Measurements from ENCODE around the gene AUTS2. TPM values are rescaled to one million over a fixed set of nuclear protein-coding genes. Genes with fewer than 3 reads are reported as not detected.
A peak's percentile ranks its signal among the peaks of the same experiment; 100 is the strongest.

AUTS2 gene
- total RNA-seq, 6 donors from 2014 or later: 38.9 to 151 (median 55.8) TPM

DNA sequence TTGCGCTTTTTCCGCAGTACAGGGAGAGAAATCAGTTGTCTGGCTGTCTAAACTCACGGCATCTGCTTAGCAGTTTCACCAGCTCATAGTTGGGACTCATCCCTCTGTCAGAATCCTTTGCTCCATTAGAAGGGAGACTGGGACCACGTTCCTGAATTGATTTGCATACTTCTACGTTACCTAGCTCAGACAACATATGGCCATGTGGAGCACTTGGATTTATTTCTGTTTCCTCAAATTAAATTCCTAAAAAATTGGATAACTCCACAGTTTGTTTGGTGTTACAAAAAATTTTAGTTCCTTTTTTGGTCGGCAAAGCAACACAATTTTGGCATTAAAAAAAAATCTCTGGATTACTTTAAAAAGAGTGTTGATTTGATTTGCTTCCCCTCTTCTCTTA is 614.0 kb downstream of the AUTS2 start:
- H3K27ac ChIP-seq: no peak overlapping the region
- no peaks in the 10 kb centered on the region for H3K4me1 ChIP-seq
- 86 to 88% methylated on average over 6 of the region's 6 CpGs for WGBS, 2 donors
- TF ChIP-seq, protein P1, sequence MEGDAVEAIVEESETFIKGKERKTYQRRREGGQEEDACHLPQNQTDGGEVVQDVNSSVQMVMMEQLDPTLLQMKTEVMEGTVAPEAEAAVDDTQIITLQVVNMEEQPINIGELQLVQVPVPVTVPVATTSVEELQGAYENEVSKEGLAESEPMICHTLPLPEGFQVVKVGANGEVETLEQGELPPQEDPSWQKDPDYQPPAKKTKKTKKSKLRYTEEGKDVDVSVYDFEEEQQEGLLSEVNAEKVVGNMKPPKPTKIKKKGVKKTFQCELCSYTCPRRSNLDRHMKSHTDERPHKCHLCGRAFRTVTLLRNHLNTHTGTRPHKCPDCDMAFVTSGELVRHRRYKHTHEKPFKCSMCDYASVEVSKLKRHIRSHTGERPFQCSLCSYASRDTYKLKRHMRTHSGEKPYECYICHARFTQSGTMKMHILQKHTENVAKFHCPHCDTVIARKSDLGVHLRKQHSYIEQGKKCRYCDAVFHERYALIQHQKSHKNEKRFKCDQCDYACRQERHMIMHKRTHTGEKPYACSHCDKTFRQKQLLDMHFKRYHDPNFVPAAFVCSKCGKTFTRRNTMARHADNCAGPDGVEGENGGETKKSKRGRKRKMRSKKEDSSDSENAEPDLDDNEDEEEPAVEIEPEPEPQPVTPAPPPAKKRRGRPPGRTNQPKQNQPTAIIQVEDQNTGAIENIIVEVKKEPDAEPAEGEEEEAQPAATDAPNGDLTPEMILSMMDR (IDR thresholded peaks at IDR 0.05): no peak
- TF ChIP-seq POLR2AphosphoS5 (IDR thresholded peaks at IDR 0.05) (no peak), POLR2A (IDR thresholded peaks at IDR 0.05) (no peak), EP300 (IDR thresholded peaks at IDR 0.05) (no peak)
- no peaks in the 10 kb centered on the region for H3K27me3 ChIP-seq
- H3K4me3 ChIP-seq: no peak overlapping the region
- DNase-seq: no peak
- no peak for ATAC-seq (ENCODE audit: low FRiP score in 2 of 2)
- no peaks in the 10 kb centered on the region for H3K9me3 ChIP-seq
- no peaks in the 10 kb centered on the region for H3K36me3 ChIP-seq

DNA sequence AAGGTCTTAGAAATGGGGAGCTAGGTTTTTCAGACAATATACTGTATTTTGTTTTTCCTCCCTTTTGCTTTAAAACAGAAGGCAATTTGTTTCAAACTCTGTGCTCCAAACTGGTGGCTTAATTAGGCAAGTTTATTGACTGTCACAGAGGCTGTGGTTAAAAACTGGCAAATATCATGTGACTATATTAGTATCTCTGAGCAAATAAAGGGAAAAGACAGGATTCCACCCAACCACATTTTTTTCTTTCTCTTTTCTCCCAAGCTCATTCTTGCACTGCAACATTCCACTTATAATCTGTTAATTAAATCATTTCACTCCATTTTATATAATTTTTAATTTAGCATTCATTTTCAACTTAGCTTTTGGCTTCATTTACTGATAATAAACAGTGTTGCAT is 615.8 kb downstream of the AUTS2 start:
- no peak for ATAC-seq (ENCODE audit: low FRiP score in 2 of 2)
- no peak for TF ChIP-seq POLR2AphosphoS5 (IDR thresholded peaks at IDR 0.05)
- no peak for TF ChIP-seq EP300 (IDR thresholded peaks at IDR 0.05)
- TF ChIP-seq, protein P1 (IDR thresholded peaks at IDR 0.05): no peak
- TF ChIP-seq POLR2A (IDR thresholded peaks at IDR 0.05): no peak
- H3K36me3 ChIP-seq: no peaks in the 10 kb centered on the region
- no peaks in the 10 kb centered on the region for H3K27me3 ChIP-seq
- no peak for DNase-seq
- H3K4me1 ChIP-seq: no peaks in the 10 kb centered on the region
- no peaks in the 10 kb centered on the region for H3K9me3 ChIP-seq
- no peak overlapping the region for H3K4me3 ChIP-seq
- no peak overlapping the region for H3K27ac ChIP-seq

DNA sequence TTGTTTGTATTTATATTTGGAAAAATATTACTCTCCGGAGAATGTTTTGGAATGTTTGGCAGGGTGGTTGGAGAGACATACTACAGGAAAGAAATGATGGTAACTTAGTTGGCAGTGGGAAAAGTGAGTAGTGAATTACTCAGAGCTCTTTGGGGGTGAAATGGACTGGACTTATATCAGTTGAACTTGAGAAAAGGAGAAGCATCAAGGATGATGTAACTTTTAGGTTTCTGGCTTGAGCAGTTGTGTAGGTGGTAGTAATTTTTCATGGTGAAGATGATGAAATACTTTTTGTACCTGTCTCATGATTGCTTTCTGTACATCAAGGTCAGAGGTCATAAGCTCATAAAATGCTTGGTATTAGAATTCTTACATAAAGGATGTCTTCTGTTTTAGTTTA is 617.2 kb downstream of the AUTS2 start:
- H3K4me1 ChIP-seq: no peaks in the 10 kb centered on the region
- no peak overlapping the region for H3K27ac ChIP-seq
- no peaks in the 10 kb centered on the region for H3K9me3 ChIP-seq
- DNase-seq (no peak), ATAC-seq (ENCODE audit: low FRiP score in 2 of 2) (peak in 1 of 2 donors; percentile 82)
- H3K27me3 ChIP-seq: no peaks in the 10 kb centered on the region
- WGBS, 2 donors: 59 to 65% methylated on average over 1 of the region's 1 CpG
- TF ChIP-seq POLR2AphosphoS5 (IDR thresholded peaks at IDR 0.05) (no peak), EP300 (IDR thresholded peaks at IDR 0.05) (no peak), POLR2A (IDR thresholded peaks at IDR 0.05) (no peak)
- TF ChIP-seq, protein P1 (IDR thresholded peaks at IDR 0.05): no peak
- H3K4me3 ChIP-seq: no peak overlapping the region
- no peaks in the 10 kb centered on the region for H3K36me3 ChIP-seq

DNA sequence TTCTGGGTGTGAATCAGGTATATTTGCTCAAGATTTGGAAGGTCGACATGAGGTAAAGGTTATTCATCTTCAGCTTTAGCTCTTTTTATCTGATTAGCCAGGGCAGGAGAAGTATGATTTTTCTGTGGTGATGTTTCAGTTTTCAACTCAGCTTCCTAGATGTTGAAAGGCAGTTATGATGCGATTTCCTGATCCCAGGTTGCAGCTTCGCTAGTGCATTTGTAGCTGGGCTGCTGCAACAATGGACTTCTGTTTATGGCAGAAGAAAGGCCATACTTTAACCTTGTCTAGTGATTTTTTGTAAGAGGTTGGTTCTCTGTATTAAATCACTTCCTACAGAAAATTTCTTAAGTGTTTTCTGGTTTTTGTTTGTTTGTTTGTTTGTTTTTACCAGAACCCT is 619.3 kb downstream of the AUTS2 start:
- DNase-seq (no peak), ATAC-seq (ENCODE audit: low FRiP score in 2 of 2) (no peak)
- no peak overlapping the region for H3K4me3 ChIP-seq
- no peaks in the 10 kb centered on the region for H3K27me3 ChIP-seq
- TF ChIP-seq, protein P1 (IDR thresholded peaks at IDR 0.05): no peak
- no peak for TF ChIP-seq POLR2A (IDR thresholded peaks at IDR 0.05)
- no peak for TF ChIP-seq POLR2AphosphoS5 (IDR thresholded peaks at IDR 0.05)
- TF ChIP-seq EP300 (IDR thresholded peaks at IDR 0.05): no peak
- no peaks in the 10 kb centered on the region for H3K4me1 ChIP-seq
- H3K36me3 ChIP-seq: no peaks in the 10 kb centered on the region
- no peak overlapping the region for H3K27ac ChIP-seq
- WGBS, 2 donors: 72 to 73% methylated on average over 3 of the region's 3 CpGs
- no peaks in the 10 kb centered on the region for H3K9me3 ChIP-seq

DNA sequence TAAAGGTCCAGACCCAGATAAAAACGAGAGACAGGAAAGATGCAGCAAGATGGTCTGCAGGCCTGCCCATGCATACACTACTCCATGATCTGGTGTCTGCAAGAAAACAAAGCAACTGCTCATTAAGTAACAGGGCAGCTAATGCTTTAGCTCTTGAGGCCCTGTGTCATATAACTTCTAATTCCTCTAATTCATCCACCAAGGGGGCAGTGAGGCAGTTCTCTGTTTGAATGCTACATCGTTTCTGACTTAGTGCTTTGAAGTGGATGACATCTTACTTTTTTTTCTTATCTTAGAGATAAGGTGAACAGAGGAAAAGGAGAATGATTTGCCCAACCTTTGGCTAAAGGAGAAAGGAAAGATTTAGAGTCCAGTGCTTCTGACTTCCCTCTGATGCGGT is 619.7 kb downstream of the AUTS2 start:
- no peak for DNase-seq
- Histone ChIP-seq H3K36me3 (no peaks in the 10 kb centered on the region), H3K27ac (no peak overlapping the region), H3K4me1 (no peaks in the 10 kb centered on the region), H3K4me3 (no peak overlapping the region), H3K27me3 (no peaks in the 10 kb centered on the region), H3K9me3 (no peaks in the 10 kb centered on the region)
- no peak for ATAC-seq (ENCODE audit: low FRiP score in 2 of 2)
- 76 to 79% methylated on average over 3 of the region's 3 CpGs for WGBS, 2 donors
- no peak for TF ChIP-seq EP300 (IDR thresholded peaks at IDR 0.05)
- TF ChIP-seq, protein P1 (IDR thresholded peaks at IDR 0.05): no peak
- TF ChIP-seq POLR2A (IDR thresholded peaks at IDR 0.05): no peak
- TF ChIP-seq POLR2AphosphoS5 (IDR thresholded peaks at IDR 0.05): no peak
